Spleen (tissue), 7 donors: ENCODE measurements around the gene IGFBP7.

Source experiments
- CTCF ChIP-seq, 11 experiments: fragments of 200-600 bp in 7 of 11; fragments of 450-650 bp in 4 of 11; sonication (generic) in 4 of 11; IDR thresholded peaks in 8 of 11; conservative IDR thresholded peaks in 3 of 11; 1 replicate in 7 of 11; 2 replicates in 4 of 11; pipeline versions ENCODE4 v1.4.0 to v1.8.0; 2016 to 2021; ENCODE audit warnings: antibody characterized with exemption in 11 of 11, inconsistent platforms in 4 of 11, mild to moderate bottlenecking in 1 of 11
- POLR2A ChIP-seq, 3 donors: fragments of 450-650 bp; IDR thresholded peaks; one replicate each; pipeline ENCODE4 v1.5.1; 2017; ENCODE audit warnings: antibody characterized with exemption in 3 of 3, mild to moderate bottlenecking in 1 of 3
- POLR2AphosphoS5 ChIP-seq, 3 donors: sonication (generic); formaldehyde crosslinking; IDR thresholded peaks; one replicate each; pipeline ENCODE4 v1.5.1; 2017; ENCODE audit warnings: antibody characterized with exemption in 3 of 3
- donor health status: DM: no; HTN: no; CAD: no; lungs with moderate emphysema.
- donor health status: DM: no; HTN: no; CAD: no.
- donor health status: DM: no; HTN: no; CAD: no.

GRCh38 chr4:57043347-57044251 is 66.6 kb downstream of the IGFBP7 start:
- TF ChIP-seq POLR2A (IDR thresholded peaks at IDR 0.05) (no peak), CTCF (IDR thresholded peaks at IDR 0.05 in 8 of 11, conservative IDR thresholded peaks at IDR 0.05 in 3 of 11) (no peak), POLR2AphosphoS5 (IDR thresholded peaks at IDR 0.05) (no peak)
